Glutamatergic neuron (in vitro differentiated cells): ENCODE data around the gene TAF5. TPM values are rescaled to one million over a fixed set of nuclear protein-coding genes. Genes with fewer than 3 reads are reported as not detected.
A peak's percentile ranks its signal among the peaks of the same experiment; 100 is the strongest.

Experiments
- DNase-seq: peaks from one replicate; pipeline ENCODE4 v3.0.0; 2022
- H3K27ac Mint-ChIP-seq: one replicate; pipeline ENCODE4 v1.8.0; 2020; ENCODE audit warnings: mild to moderate bottlenecking, mixed read lengths, inconsistent platforms; ENCODE audit not compliant: unreplicated experiment
- H3K27me3 Mint-ChIP-seq: one replicate; pipeline ENCODE4 v1.8.0; 2020; ENCODE audit warnings: mild to moderate bottlenecking, moderate library complexity, mixed read lengths, inconsistent platforms; ENCODE audit not compliant: unreplicated experiment
- H3K36me3 Mint-ChIP-seq: one replicate; pipeline ENCODE4 v1.8.0; 2020; ENCODE audit warnings: mild to moderate bottlenecking, mixed read lengths, inconsistent platforms; ENCODE audit not compliant: unreplicated experiment
- H3K4me1 Mint-ChIP-seq: one replicate; pipeline ENCODE4 v1.8.0; 2020; ENCODE audit warnings: mild to moderate bottlenecking, low read depth, mixed read lengths, inconsistent platforms; ENCODE audit not compliant: unreplicated experiment
- H3K4me3 Mint-ChIP-seq: one replicate; pipeline ENCODE4 v1.8.0; 2020; ENCODE audit warnings: mild to moderate bottlenecking, mixed read lengths, inconsistent platforms; ENCODE audit not compliant: unreplicated experiment
- H3K9me3 Mint-ChIP-seq: one replicate; pipeline ENCODE4 v1.8.0; 2020; ENCODE audit warnings: mild to moderate bottlenecking, moderate library complexity, mixed read lengths, inconsistent platforms; ENCODE audit not compliant: unreplicated experiment
- total RNA-seq: library from RNA; stranded (reverse); fragmentation: NEBNext Ultra II Directional; extraction: Animal tissue kit (Norgen Biotek cat#: 25700); gene quantifications from one replicate; pipeline ENCODE4 v1.2.1, GENCODE V29; 2021; ENCODE audit not compliant: unreplicated experiment
- TF ChIP-seq, protein P1 (sequence below): fragments of 200-600 bp; sonication (generic); IDR thresholded peaks from one replicate; pipeline ENCODE4 v1.5.0; 2021; ENCODE audit not compliant: partially characterized antibody, unreplicated experiment

The TAF5 gene
- total RNA-seq, 1 donor from 2014 or later = 6.9 TPM

DNA sequence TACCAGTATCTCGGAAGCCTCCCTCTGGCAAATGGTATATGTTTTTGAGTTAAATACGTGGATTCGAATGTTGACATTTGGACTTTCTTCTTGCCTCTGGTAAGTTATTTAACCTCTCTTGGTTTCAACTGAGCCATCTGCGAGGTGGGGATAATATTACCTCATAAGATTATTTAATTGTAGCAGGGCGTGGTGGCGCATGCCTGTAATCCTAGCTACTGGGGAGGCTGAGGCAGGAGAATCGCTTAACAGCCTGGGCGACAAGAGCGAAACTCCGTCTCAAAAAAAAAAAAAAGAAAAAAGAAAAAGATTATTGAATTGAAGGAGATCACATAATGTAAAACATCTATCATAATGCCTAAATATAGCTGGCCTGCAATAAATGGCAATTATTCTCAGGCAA is 396 bp upstream of the TAF5 start:
- TF ChIP-seq, protein P1, sequence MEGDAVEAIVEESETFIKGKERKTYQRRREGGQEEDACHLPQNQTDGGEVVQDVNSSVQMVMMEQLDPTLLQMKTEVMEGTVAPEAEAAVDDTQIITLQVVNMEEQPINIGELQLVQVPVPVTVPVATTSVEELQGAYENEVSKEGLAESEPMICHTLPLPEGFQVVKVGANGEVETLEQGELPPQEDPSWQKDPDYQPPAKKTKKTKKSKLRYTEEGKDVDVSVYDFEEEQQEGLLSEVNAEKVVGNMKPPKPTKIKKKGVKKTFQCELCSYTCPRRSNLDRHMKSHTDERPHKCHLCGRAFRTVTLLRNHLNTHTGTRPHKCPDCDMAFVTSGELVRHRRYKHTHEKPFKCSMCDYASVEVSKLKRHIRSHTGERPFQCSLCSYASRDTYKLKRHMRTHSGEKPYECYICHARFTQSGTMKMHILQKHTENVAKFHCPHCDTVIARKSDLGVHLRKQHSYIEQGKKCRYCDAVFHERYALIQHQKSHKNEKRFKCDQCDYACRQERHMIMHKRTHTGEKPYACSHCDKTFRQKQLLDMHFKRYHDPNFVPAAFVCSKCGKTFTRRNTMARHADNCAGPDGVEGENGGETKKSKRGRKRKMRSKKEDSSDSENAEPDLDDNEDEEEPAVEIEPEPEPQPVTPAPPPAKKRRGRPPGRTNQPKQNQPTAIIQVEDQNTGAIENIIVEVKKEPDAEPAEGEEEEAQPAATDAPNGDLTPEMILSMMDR = no peak
- peaks cover 2% of the 10 kb centered on the region for H3K27me3 Mint-ChIP-seq
- peaks cover 1% of the 10 kb centered on the region for H3K9me3 Mint-ChIP-seq
- H3K27ac Mint-ChIP-seq = peak overlapping the region; percentile 76
- peaks cover 2% of the 10 kb centered on the region for H3K4me1 Mint-ChIP-seq
- DNase-seq = no peak
- H3K36me3 Mint-ChIP-seq = no peaks in the 10 kb centered on the region
- peak overlapping the region; percentile 90 for H3K4me3 Mint-ChIP-seq

- TF ChIP-seq, protein P1 = no peak
- DNase-seq = no peak
- H3K36me3 Mint-ChIP-seq = no peaks in the 10 kb centered on the region
- peaks cover 1% of the 10 kb centered on the region for H3K9me3 Mint-ChIP-seq
- H3K4me3 Mint-ChIP-seq = no peak overlapping the region
- H3K27ac Mint-ChIP-seq = no peak overlapping the region
- peaks cover 2% of the 10 kb centered on the region for H3K4me1 Mint-ChIP-seq
- no peaks in the 10 kb centered on the region for H3K27me3 Mint-ChIP-seq
These were observed 5.8 kb downstream of the TAF5 start for GRCh38 chr10:103373544-103373943.

DNA sequence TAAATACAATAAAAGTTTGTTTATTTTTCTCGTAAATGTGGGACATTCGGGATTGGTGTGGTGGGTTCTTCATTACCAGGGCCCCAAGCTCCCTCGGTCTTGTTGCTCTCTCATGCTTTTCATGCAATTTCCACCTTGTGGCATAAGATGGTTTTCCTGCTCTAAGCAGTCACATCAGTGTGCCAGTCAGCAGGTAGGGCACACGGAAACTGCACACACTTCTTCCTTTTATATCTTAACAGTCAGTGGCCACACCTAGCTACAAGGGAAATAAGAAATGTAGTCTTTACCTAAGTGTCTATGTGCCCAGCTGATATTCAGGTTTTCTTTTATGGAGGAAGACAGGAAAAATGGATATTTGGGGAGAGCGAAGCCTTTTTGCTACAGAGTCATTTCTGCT is 6.5 kb downstream of the TAF5 start:
- H3K27ac Mint-ChIP-seq = no peak overlapping the region
- H3K27me3 Mint-ChIP-seq = no peaks in the 10 kb centered on the region
- DNase-seq = no peak
- no peaks in the 10 kb centered on the region for H3K9me3 Mint-ChIP-seq
- no peak overlapping the region for H3K4me3 Mint-ChIP-seq
- H3K36me3 Mint-ChIP-seq = no peaks in the 10 kb centered on the region
- TF ChIP-seq, protein P1 = no peak
- H3K4me1 Mint-ChIP-seq = peaks cover 2% of the 10 kb centered on the region

DNA sequence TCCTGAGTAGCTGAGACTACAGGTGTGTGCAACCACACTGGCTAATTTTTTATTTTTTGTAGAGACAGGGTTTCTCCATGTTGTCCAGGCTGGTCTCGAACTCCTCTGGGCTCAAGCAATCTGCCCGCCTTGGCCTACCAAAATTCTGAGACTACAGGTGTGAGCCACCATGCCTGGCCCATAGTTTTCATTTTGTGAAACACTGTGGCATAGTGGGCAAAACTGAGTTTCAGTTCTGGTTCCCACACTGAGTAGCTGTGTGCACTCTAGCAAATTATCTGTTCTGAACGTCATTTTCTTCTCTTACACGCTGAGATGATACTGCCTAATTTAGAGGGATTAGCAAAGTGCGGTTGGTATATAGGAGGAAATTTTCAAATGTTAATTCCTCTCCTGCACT is 15.0 kb downstream of the TAF5 start:
- H3K36me3 Mint-ChIP-seq = no peaks in the 10 kb centered on the region
- no peaks in the 10 kb centered on the region for H3K9me3 Mint-ChIP-seq
- H3K4me3 Mint-ChIP-seq = no peak overlapping the region
- no peak overlapping the region for H3K27ac Mint-ChIP-seq
- TF ChIP-seq, protein P1 = no peak
- H3K27me3 Mint-ChIP-seq = no peaks in the 10 kb centered on the region
- no peaks in the 10 kb centered on the region for H3K4me1 Mint-ChIP-seq
- DNase-seq = no peak

GRCh38 chr10:103394180-103394579 is 26.4 kb downstream of the TAF5 start:
- TF ChIP-seq, protein P1 = no peak
- DNase-seq = no peak
- H3K27me3 Mint-ChIP-seq = peaks cover 5% of the 10 kb centered on the region
- no peak overlapping the region for H3K27ac Mint-ChIP-seq
- no peaks in the 10 kb centered on the region for H3K36me3 Mint-ChIP-seq
- peaks cover 6% of the 10 kb centered on the region for H3K9me3 Mint-ChIP-seq
- peaks cover 15% of the 10 kb centered on the region for H3K4me1 Mint-ChIP-seq
- peak overlapping the region; percentile 63 for H3K4me3 Mint-ChIP-seq
